HCT116 (cell line): Measurements from ENCODE around the gene COA7.

ENCODE experiments used
- CTCF ChIP-seq, 3 experiments: fragments of 200-600 bp in 1 of 3; sonication (generic) in 1 of 3; IDR thresholded peaks in 2 of 3; conservative IDR thresholded peaks in 1 of 3; 2 replicates each; pipeline ENCODE4 v1.5.1; 2012 to 2017; ENCODE audit warnings: low read depth in 2 of 3, low read length in 2 of 3, antibody characterized with exemption in 1 of 3, borderline replicate concordance in 1 of 3, control low read depth in 1 of 3, mild to moderate bottlenecking in 1 of 3, mixed read lengths in 1 of 3, mixed run types in 1 of 3, moderate library complexity in 1 of 3; ENCODE audit not compliant: insufficient read depth in 1 of 3
- EZH2phosphoT487 ChIP-seq: fragments of 200-600 bp; IDR thresholded peaks from 2 replicates; pipeline ENCODE4 v1.6.1; 2018; ENCODE audit warnings: antibody characterized with exemption, borderline replicate concordance
- POLR2A ChIP-seq: IDR thresholded peaks from 2 replicates; pipeline ENCODE4 v1.7.0; 2011; ENCODE audit warnings: borderline replicate concordance; ENCODE audit not compliant: insufficient read depth, insufficient read length; ENCODE audit errors: extremely low read depth
- POLR2AphosphoS5 ChIP-seq: IDR thresholded peaks from 2 replicates; pipeline ENCODE4 v1.6.1; 2011; ENCODE audit warnings: mild to moderate bottlenecking, low read depth, low read length, moderate library complexity
- REST ChIP-seq: IDR thresholded peaks from 2 replicates; pipeline ENCODE4 v1.6.1; 2012; ENCODE audit warnings: low read depth
- SIN3A ChIP-seq: IDR thresholded peaks from 2 replicates; pipeline ENCODE4 v1.6.1; 2012; ENCODE audit warnings: low read depth
- YY1 ChIP-seq: IDR thresholded peaks from 2 replicates; pipeline ENCODE4 v1.6.1; 2011; ENCODE audit warnings: low read length, low read depth, moderate library complexity, mild to moderate bottlenecking; ENCODE audit not compliant: insufficient replicate concordance; ENCODE audit errors: extremely low read depth

GRCh38 chr1:52738148-52738547 lies 40.0 kb upstream of the COA7 start:
- TF ChIP-seq YY1 (no peak), SIN3A (no peak), CTCF (IDR thresholded peaks at IDR 0.05 in 2 of 3, conservative IDR thresholded peaks at IDR 0.05 in 1 of 3; ENCODE audit: borderline replicate concordance in 1 of 3, insufficient read depth in 1 of 3, low read depth in 2 of 3, low read length in 2 of 3) (no peak), EZH2phosphoT487 (no peak), POLR2AphosphoS5 (no peak), REST (no peak), POLR2A (no peak)
